GM18858 (cell line): Measurements from ENCODE around the gene ATP8A2.
"Not testable (repeated sequence)": the region's sequence is repeated elsewhere in the genome, so short reads cannot be mapped to it uniquely, and the experiment has no call there.

Experiments used
- ATAC-seq: cut with Tn5 transposase; IDR thresholded peaks from one replicate; pipeline ENCODE4 v1.9.1; 2021; ENCODE audit not compliant: unreplicated experiment

ATP8A2 gene

GRCh38 chr13:25457566-25457965 is 85.8 kb downstream of the ATP8A2 start:
- ATAC-seq: no peak

GRCh38 chr13:25462301-25463125 is 90.7 kb downstream of the ATP8A2 start:
- no peak for ATAC-seq

- ATAC-seq: no peak
These were observed 91.7 kb downstream of the ATP8A2 start for GRCh38 chr13:25463496-25463895.

DNA sequence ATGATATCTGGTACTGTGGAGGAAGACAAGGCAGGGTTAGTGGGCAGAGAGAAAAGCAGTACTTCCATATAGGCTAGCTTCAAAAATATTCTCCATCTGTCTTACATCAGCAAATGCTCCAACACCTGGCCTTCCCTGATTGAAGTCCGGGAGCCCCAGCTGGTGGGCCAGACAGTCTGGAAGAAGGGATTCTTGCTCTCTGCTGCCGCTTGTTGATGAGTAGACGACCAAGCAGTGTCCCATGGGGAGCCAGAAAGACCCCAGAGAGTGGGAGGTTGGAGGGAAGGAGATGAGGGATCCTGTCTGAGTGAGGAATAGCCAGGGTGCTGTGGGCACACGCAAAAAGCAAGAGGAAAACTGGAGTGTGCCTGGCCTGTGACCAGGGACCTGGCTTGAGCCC is 95.1 kb downstream of the ATP8A2 start:
- ATAC-seq: no peak

DNA sequence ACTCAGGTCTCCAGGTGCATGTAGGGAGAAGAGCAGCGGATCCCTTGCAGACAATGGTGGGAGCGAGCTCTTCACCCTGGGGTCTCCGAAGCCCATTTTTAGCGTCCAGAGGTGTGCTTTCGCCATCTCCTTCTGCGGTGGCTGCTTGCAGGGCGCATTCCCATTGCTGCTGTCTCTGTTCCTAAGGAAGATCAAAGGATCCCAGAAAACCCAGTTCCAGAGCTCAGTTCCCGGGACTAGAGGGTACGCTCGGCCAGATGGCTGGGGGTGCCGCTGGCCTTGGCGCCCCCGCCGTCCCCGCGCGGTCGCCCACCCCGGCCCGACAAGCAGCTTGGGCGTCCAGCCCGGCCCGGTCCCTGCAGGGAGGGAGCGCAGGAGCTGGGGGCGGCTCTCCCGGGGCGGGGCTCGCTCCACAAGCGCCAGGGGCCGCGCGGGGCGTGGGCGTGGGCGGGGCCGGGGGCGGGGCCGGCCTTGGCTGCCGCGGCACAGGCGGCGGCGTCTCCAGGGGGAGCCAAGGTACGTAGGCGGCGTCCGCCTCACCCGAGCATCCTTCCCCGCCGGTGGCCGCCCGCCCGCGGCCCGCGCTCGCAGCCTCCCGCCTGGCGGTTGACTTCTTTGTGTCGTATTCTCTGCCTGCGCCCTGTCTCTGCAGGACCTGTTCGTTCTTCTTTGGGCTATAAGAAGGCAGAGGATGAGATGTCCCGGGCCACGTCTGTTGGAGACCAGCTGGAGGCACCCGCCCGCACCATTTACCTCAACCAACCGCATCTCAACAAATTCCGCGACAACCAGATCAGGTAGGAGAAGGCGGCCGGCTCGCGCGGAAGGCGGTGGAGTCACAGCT is 96.8 kb downstream of the ATP8A2 start:
- no peak for ATAC-seq

DNA sequence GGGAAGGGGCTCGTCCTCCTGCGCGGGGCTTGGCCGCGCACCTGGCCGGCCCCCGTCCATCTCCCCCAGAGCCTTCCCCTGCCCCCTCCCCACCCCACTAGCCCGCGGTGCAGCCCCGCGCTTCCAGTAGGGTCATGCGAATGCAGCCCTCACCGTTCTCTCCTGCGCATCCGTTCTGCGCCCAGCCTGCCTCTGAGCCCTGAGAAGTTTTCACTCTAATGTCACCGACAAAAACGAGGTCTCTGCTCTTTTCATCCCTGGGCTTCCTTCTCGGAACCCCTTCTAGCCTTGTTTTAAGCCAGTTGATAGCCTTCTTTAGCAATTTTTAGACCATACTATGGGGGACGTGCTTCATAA is 97.4 kb downstream of the ATP8A2 start:
- no peak for ATAC-seq

DNA sequence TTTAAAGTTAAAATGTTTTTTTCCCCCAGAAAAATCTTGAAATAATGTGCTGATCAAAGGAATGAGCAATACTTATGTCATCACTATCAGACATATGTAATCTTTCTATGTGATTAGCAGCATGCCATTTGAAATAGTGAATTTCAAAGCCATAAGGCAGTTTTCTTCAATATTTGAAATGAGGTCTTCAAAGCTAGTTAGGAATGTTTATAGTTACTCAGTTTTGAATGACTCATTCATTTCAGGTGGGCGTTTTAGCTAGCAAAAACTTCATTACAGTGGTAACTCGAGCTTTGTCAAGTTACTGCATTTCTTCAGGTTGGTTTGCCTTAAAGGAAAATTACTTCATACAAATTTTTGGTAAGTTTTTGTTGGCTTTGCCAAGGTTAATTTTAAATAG is 102.1 kb downstream of the ATP8A2 start:
- no peak for ATAC-seq

GRCh38 chr13:25478186-25478585 is 106.4 kb downstream of the ATP8A2 start:
- no peak for ATAC-seq

GRCh38 chr13:25489238-25489637 is 117.5 kb downstream of the ATP8A2 start:
- no peak for ATAC-seq

DNA sequence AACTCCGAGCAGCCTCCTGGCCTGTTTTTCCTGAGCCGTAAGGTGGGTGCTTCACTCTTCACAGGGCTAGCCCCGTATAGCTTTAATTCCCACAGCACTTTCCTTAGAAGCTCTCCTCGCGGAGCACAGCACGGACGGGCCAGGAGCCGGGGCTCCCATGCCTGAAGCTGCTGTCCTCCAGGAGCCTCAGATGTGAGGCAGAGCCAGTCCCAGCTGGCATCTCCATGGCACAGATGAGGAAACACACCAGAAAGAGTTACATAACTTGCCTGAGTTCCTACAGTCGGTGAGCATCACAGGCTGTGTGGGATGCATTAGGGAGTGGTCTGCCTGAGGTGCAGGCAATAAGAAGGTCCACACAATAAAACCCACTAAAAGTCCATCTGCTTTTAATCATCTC is 118.5 kb downstream of the ATP8A2 start:
- no peak for ATAC-seq

DNA sequence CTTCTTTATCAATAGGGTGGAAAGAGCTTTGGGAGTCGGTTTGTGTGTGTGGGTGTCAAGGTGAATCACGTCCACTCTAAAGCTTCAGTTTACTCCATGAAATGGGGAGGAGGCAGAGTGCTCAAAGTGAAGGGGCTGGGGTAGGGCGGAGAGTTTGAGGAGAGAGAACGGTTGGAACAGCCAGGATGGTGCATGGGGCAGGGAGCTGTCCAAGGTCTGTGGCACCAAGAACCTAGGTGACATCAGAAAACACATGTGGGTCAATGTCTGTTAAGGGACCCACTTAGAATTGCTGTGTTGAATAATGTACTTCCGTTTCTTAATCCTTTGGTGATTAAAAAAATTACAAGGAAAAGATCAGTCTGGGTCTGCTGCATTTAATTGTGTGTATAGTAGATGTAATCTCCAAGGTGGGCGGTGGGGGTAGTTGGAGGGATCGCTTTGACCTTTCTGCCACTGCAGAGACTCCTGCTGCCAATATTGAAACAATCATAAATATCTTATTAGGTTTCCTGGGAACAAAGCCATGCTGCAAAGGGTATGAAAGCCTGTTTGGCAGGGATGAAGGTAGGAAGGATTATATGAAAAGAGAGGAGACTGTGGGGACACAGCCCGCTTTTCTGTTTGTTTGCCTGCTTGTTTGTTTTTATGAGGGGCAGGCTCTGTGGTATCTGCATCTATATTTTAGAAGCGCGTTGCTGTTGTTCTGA is 122.3 kb downstream of the ATP8A2 start:
- no peak for ATAC-seq

- no peak for ATAC-seq
These were observed 123.1 kb downstream of the ATP8A2 start for GRCh38 chr13:25494698-25495411.

GRCh38 chr13:25501231-25501630 is 129.5 kb downstream of the ATP8A2 start:
- no peak for ATAC-seq

- ATAC-seq: no peak
These were observed 130.3 kb downstream of the ATP8A2 start for GRCh38 chr13:25502031-25502430.

DNA sequence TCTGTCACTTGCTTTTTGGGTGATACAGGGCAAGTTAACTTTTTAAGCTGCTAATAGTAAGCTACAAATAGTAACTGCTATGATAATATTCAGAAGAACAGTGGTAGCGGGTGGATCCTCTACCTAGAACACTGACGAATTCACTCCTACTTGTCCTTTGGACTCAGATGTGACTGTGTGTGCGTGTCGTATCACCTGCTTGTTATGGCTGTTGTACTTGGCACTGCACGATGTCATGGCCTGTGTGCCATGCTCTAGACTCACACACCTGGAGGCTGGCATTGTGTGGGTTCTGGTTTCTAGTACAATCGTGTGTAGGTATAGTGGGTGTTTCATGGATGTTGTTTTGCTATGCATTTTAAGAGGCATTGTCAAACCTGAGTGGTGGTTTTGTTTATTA is 130.8 kb downstream of the ATP8A2 start:
- no peak for ATAC-seq

DNA sequence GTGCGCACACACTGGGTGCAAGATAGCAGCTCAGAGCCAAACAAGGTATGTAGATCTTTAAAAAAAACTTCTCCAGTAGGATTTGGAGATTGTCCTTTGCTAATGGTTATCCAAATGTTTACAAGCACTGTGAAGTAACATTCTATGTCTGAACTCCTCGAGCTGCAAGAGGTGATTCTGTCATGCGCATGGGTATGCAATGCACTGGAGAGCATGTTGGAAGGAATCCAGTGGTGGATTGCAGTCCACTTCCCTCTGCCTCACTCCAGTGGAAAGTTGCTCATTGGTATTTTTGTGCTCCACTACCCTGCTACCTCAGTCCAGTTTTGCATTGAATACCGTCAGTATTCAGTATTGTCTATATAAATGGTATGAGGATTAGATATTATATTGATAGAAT is 132.1 kb downstream of the ATP8A2 start:
- ATAC-seq: no peak

DNA sequence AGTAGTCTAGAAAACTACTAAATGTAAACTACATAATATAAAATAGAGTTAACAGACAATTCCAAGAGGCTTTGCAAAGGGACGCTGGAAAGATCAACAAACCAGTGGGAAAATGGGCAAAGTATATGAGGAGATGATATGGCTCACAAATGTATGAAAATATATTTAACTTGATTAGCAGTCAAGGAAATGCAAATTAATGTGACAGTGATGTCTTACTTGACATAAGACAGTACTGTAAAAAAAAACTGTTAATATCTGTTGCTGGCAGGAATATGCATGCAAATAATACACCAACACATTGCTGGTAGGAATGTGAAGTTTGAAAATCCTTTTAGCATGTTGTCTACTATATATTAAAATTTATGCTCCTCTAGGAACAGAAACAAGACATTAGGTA is 136.1 kb downstream of the ATP8A2 start:
- ATAC-seq: no peak

- not testable (repeated sequence) for ATAC-seq
These were observed 141.3 kb downstream of the ATP8A2 start for GRCh38 chr13:25513060-25513459.

DNA sequence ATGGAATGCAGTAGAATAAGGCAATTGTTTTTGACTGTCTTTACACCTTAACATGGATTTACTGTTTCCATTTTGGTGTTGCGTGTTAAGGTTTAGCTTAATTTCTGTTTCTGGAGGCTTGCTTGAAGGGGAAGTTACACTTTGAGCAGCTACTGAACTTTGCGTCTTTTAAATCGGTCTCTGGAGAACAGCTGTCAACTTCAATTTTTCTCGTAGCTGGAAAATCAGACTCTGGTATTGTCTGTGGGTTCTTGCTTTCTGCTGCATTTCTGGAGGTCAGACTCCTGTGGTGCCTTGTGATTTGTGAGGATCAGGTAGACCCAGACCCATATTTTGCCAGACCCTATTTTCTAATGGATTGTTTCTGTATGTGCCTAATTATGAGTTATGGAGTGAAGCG is 146.7 kb downstream of the ATP8A2 start:
- no peak for ATAC-seq

- ATAC-seq: no peak
These were observed 154.1 kb downstream of the ATP8A2 start for GRCh38 chr13:25525884-25526283.

- ATAC-seq: no peak
These were observed 156.5 kb downstream of the ATP8A2 start for GRCh38 chr13:25528266-25528665.
